DMS79 (cell line): ENCODE data around the gene MRPS27.

ENCODE experiments used
- DNase-seq: peaks from one replicate; lab custom pipeline; 2025; lab: John Stamatoyannopoulos, UW

MRPS27 gene

DNA sequence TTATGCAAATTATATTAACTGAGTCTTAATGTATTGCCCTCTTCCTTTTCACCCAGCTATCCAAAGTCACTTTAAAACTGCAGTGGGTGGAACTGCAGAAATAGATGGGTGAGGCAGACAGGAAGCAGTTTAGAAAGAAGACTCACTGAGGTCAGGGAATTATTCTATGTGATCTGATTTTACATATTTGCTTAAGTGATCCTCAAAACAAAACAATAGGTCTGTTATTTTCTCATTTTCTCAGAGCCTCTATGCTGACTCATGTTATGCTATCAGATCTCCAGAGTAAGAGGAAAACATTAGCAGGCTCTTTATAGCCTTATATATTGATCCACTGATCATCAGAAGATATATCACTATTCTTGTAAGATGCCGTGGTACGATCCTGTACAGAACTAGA, 63.5 kb downstream of the MRPS27 start:
- DNase-seq: no peak

DNA sequence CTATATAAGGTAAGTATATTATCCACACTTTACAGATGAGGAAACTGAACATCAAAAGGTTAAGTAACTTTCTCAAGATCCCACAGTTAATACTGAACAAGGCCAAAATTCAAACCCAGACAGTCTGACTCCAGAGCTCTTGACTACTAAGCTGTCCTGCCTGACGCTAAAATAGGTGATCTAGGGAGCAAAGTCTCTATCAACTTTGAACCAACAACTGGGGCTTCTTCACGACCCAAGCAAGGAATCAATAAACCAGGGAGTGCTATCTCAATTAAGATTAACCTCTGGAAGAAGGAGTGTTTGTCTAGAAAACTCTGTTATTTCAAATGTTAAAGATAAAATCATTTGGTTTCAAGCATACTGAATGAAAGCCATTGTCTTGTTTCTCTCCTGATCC, 64.4 kb downstream of the MRPS27 start:
- DNase-seq: no peak

DNA sequence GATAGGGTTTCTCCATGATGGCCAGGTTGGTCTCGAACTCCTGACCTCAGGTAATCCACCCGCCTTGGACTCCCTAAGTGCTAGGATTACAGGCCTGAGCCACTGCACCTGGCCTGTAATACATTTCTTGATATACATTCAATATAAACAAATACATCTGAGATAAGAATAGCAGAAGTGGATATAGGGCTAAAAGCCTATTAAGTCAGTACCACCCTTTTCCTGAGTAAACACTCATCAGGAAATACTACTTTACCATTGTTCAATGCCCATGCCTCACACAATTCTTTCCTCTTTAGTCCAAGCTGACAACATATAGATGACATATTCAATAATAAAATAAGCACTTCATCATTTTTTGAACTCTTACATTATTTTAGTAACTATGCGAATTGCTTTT, 64.8 kb downstream of the MRPS27 start:
- no peak for DNase-seq

DNA sequence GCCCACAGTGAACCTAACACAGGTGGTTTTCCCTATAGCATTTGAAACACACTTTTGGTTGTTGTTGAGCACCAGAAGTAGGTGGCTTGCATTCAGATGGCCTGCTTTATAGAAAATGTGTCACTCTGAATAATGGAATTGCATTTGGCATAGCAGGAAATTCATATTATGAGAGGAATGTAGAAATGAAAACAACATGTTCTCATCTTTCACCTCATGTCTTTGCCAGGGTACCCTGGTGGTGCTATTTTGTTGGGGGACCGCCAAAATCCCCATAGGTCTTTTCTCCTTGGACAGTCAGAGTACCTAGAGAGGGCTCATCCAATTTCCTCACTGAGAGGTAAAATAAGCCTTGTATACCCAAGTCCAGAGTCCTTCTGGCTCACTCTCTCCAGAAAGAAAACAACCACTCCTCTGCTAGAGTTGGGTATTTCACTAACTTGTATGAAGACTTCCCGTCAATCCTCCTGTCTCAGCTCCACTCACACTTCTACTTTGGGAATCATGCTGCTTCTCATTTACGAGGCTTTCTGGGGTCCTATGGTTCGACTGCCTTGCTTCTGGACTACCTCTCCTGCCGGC, 67.4 kb downstream of the MRPS27 start:
- DNase-seq: no peak

DNA sequence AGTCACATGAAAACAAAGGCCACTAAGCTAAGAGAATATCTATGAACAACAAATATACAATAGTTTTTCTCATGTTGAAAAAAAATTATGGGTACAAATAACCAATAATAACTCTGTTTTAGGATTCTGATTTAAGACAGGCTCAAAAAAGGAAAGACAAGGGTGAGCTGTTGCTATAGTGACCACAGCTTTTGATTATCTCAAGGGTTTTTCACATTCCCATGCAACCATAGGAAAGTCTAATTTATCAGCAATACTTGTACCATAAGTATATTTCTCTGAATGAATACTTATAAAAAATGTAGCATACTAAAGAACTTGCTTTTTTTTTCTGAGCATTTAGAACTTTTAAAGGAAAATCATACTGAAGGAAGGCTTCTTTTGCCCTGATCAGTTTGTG, 68.0 kb downstream of the MRPS27 start:
- no peak for DNase-seq

DNA sequence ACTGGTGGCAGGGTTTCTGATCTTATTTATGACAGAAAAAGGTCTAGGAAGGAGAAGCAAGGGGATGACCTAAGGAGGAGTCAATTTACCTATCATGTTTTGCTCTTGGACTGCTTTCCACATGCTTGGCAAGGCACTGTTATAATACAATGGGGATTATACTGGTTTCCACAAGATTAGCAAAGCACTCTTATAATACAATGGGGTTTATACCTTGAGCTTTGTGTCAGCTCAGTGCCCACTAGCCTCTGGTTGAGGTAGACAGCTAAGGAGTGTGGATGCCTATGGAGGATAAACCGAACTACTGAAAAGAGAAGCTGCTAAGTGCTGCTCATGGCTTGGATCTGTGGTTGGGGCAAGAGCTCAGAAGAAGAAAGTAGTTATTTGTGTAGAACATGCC, 68.7 kb downstream of the MRPS27 start:
- DNase-seq: no peak

DNA sequence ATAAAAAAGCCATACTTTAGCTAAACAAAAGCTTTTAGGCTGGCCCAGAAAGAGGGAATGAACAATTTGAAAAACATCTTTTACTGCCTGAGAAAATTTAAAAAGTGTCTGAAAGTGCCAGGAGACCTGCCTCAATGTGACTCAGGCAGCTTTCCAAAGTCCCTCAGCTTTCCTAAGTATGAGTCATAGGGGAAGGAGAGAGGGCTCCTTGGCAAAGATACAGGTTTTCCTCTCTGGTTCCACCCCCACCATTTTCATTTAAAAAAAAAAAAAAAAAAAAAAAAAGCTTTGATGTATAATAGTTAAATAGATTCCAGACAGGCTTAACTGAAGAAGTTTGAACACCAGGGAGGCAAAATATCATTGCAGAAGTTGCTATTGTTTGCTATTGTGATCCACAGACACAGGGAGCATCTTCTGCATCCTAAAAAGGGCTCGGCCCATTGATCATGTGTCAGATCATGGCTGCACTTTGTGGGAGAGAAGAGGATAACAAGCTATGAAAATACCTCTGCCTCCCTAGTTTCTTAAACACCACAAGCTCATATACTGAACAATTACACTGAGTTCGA, 71.5 kb downstream of the MRPS27 start:
- peak; percentile 7 for DNase-seq

DNA sequence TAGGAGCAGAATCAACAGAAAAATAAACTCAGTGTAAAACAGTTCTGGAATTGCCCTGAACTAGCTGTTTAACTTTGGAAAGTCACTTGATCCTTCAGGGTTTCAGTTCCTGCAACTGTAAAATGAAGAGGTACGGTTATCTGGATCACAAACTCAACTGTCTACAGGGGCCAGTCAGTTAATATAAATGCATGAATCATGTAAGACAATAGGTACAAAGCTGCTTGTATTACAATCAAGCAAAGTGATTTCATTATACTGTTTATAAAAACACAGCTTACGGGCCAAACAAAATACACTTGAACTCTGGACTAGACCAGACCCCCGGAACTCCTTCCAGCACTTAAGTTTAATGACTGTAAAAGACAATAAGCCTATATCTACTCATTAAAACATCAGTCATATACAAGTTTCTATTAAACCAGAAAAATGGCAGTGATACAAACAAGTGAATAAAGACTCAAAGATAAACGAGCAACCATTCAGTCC, 73.0 kb downstream of the MRPS27 start:
- DNase-seq: no peak

DNA sequence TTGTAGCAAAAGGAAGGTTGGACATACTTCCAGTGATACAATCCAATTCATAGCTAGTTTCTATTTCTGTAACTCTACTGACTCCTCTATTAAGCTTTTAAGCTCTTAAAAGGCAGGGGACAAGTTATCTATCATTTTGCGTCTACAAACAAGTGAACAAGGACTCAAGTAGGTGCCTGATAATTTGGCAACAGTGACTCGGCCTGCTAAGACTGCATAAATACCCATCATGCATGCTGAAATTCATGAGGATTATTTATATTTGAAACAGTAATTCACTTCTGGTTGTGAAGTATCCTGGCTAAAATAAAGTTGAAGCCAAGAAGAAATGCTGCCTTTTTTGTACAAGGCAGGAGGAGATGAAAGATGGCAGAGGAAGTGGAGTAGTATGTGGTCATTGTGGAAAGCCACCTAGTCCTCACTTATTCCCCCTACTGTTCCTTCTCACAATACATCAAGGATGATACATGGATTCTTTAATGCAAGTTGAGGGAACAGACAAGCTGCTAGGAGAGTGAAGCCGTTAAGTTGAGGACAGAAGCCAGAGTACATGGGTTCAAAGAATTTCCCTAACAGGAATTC, 74.0 kb downstream of the MRPS27 start:
- no peak for DNase-seq

DNA sequence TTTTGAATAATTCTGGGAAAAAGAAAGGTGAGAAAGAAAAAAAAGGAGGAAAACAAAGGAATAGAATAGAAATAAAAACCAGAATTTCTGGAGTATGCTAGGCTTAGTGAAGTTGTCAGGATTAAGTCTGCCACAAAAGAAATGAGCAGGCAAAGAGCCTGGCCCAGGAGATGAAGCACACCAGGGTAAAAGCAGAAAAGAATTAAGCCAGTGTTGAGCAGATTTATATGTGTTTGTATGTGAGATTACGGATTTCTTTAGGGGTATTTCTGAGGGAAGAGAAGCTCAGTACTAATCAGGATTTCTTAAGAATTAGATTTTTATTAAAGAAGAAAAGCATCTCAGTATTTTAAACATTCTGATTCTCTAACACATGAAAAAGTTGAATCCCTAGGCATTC, 74.5 kb downstream of the MRPS27 start:
- no peak for DNase-seq

DNA sequence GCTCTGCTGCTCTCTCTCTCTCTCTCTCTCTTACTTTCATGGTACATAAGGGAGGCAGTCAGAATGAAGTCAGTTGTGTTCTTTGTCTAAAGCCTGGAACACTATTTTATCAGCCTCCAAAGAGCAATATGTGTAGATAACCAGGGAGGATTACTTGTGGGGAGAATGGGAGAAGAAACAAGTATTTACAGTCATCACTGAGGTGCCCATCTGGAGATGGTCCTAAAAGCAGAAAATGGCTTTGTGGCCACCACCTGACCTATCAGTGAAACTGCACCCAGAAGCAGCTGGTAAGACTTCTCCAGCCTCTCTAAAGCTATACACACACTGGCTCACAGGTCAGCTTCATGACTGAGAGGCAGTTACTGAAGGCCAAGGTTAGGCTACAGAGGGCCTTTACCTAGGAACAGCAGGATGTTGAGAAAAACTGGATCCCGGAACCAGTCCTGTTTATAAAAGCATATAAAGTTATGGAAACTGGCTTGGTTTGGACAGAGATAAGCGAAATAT, 75.1 kb downstream of the MRPS27 start:
- DNase-seq: no peak

DNA sequence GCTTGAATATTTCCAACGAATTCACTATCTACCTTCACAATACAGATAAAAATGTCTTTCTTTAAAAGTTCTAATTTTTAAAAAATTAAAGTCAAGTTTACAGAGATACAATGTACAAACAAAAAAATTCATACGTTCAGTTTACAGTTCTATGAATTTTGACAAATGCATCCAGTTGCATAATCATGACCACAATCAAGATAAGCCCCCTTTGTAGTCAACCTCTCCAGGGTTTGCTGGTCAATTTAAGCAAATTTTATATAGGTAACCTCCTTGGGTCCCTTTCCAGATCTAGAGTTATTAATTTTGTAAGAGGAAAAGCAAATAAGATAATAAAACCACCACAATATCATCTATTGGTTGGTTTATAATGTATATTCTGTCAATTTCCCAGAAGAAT, 76.3 kb downstream of the MRPS27 start:
- DNase-seq: no peak

DNA sequence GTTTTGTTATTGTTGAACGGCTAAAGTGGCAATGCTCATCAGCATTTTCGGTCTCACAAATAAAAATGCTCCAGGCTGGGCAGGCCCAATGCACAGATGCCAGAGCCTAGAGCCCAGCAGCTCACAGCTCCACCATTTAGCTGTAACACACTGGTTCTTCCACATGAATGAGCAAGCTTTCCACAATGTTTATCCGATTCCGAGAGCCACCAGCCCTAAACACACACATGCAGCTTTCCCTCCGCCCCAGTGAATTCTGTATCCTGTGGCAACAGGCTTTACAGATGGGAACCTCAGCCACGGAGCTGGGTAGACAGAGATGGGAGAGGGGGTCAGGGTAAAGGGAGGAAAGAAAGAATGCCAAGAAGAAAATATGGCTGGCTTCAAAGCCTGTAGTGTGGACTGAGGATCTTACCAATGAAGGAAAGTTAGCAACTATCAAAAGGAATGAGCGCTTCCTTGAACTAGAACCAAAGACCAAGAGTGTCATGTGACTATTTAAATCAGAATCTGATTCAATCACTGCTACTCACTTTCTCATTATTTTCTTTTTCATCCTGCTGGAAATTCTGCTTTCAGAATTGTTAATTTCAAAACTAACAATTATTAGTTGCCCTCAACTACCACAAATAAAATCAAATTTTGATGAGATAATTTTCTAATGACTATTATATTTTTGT, 77.1 kb downstream of the MRPS27 start:
- DNase-seq: no peak

DNA sequence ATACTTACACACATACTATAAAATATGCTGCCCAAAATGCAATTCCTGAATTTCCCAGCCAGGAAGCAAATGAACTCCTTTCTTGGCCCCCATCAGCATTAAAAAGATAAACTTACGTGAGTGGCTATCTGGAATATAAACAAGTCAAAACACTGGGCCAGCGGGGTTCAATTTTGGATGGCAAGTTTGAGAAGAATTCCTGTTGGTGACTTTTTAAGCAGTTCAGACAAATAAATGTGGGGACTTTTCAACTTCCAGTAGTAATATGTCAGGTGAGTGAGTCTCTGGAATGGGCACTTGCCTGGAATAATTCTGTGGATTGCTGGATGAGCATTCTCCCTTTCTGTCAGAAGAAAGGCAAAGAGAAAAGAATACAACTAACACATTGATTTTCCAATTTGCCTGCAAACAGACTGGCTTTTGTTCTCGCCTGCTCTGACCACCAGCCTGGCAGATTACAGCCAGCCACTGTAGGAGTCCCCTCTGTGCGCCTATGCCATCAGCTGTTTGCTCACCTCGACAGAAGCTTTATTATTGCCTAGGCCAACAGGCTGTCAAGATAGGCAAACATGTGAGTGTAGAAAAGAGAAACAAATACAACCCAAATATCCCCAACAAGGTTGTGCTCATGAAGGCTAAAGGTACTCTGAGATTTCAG, 78.6 kb downstream of the MRPS27 start:
- DNase-seq: no peak

DNA sequence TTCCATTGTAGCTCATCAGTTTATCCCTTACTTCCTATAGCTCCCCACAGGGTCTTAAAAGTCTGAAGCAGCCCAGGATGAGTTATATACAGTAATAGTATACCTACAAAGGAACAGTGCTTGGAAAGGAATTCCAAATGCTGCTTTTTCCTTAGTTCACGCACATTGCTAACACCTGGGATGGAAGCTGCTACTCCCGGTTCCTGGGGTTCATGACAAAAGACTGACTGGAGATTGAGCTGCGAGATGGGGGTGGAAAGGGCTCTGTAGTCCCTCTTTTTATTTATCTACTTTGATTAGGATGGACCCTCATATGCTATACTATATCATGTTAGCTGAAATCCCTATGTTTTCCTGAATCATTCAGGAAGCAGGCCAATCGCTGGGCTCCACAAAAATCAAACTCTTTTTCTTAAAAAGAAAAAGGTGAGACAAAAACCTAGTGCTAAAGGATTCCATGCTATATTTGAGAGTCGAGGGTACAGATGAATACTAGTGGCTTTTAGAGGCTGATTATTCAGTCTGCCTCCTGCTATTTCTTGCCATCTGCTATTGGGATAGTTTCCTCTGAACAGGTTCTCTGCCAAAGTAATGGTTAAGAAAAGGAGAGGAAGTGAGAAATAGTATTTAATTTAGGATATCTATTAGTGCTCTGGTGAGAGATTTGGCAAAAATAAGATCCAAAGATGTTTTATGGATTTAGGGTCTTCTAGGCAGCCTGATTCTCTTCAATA, 81.2 kb downstream of the MRPS27 start:
- DNase-seq: no peak

DNA sequence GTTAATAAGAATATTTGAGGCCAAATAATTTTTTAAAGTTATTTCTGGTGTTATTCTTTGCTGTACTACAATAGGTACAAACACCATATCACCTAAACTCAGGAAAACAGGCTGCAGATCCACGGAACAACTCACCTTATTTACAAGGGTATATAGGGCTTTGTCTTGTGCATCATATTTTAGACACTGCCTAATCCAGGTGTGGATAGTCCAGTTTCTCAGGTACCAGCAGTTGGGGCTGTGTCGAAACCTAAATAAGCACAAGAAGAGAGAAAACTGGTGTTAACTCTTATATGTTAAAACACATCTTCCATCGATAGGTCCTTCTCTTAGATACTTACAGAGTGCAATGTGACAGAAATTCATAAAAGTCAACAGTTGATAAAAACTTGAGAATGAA, 82.2 kb downstream of the MRPS27 start:
- DNase-seq: no peak

DNA sequence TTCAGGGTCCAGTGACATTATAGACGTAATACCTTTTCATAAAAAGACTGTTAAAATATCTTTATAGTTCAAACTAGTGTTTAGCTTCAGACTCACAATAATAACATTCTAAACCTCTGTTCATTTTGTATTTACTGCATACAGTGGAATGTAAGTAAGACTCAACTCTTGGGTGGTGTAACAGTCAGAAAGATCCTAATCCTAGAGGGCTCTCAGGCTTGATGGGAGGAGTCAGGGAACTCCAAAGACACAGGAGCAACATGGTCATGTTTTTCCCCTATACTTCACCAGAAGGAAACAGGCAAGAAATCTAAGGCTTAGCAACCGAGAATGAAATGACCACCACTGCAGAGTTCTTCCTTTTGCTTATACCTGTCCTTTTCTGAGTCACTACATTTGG, 82.6 kb downstream of the MRPS27 start:
- no peak for DNase-seq

DNA sequence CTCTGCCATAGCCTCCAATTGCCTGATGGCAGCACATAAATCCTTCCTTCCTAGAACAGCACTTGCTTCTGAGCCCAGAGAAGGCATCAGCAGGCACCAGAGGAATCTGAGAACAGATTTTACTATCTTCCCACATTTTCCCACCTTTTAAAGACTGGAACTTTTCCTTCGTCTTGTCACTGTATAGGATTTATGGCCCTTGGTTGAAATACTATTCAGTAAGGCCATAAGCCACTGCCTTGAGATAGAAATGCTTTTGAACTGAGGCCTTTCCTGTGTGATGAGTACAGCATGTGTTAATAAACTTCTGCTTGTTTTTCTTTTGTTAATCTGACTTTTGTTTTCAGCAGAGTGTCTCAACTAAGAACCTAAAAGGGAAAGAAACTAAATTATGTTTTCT, 84.3 kb downstream of the MRPS27 start:
- DNase-seq: no peak

DNA sequence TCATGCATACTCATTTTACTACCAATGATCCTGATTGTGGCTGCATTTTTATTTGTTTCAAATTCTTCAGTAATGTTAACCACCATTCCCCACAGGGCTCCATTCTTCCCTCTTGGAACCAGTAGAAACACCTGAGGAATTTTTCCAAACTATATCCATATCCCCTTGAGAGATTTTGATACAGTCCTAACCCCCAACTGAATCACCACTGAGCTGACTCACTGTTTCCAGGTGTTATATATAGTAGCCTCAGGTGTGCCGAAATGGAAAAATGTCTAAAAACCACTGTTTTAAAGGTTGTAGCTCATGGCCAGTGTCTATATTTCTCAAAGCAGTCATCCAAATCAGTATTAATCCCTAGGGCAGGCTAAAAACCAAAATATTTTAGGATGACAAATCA, 85.2 kb downstream of the MRPS27 start:
- no peak for DNase-seq

DNA sequence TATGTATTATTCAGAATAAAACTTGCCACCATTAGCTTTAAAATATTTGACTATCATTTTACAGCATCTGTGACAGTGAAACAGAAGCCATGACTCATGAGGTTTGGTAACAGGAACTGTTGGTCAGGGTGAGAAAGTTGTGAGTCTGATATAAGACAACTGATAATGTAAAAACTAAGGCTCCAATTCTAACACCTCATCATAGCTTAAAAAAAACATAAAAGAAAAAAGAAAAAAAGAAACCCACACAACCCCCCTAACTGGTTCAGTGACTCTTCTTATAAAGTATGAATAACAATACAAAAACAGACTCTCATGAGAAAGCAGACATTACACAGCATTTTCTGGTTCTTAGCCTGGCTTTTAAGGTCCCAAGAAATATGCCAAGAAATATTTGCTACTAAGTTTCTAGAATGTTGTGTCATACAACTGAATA, 85.8 kb downstream of the MRPS27 start:
- no peak for DNase-seq

DNA sequence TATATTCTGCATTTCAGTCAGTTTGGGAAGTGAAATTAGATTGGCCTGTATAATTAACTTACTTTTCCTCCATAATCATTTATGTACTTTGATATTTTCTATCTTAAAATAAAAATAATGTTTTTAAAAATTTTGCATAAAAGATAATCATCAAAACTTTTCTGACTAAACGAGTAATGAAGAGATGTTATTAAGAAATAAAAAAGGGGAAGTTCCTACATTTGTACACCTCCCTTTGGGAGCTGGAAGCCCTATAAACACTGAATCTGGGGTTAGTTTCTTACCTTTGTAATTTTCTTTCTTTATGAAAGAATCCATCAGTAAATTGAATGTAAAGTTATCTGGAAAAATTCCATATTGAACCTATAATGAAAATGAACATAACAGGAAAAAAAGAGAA, 86.2 kb downstream of the MRPS27 start:
- no peak for DNase-seq

DNA sequence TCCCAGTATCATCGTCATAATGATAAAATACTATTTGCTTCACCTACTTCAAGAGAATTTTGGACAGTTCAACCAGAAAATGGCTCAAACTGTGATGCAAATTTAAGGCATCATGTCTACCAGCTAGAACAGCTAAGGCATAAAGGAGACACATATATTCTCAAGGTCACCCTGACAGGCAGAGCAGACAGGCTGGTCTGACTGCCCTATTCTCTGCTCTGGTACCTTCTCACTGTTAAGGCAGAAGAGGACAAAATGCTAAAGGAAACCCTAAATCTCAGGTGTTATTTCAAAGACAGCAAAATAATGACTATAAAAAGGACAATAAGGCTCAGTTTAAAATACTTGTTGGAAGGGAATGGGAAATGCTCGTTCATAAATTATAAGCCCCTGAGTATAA, 87.2 kb downstream of the MRPS27 start:
- DNase-seq: no peak
